HG02610 (cell line): Measurements from ENCODE around the gene ADAMTSL2.

Source experiments
- ATAC-seq: cut with Tn5 transposase; IDR thresholded peaks from one replicate; pipeline ENCODE4 v1.9.1; 2021; ENCODE audit warnings: mild to moderate bottlenecking, moderate library complexity; ENCODE audit not compliant: unreplicated experiment

Gene ADAMTSL2

DNA sequence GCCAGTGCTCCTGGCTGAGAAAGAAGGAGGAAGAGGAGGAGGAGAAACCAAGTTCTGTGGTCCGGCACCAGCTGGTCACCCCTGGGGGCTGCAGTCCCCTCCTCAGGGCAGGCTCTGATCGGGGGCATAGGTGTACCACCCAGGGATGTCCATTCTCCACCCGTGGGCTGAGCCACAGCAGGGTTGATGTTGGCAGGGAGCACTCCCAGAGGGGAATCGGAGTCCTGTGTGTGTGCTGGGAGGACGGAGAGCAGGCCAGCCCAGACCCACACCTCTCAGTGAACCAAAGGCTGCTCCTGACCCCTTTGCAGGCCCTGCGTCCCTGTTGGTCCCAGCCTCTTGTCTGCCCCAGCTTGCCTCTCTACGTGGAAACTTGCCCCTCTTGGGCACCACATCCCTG is 4.6 kb upstream of the ADAMTSL2 start:
- ATAC-seq: no peak

- no peak for ATAC-seq
Measured at GRCh38 chr9:133531293-133531692, 3.2 kb upstream of the ADAMTSL2 start.

GRCh38 chr9:133532937-133533668 is 1.4 kb upstream of the ADAMTSL2 start:
- ATAC-seq: no peak

GRCh38 chr9:133533857-133534256 is 647 bp upstream of the ADAMTSL2 start:
- ATAC-seq: no peak

DNA sequence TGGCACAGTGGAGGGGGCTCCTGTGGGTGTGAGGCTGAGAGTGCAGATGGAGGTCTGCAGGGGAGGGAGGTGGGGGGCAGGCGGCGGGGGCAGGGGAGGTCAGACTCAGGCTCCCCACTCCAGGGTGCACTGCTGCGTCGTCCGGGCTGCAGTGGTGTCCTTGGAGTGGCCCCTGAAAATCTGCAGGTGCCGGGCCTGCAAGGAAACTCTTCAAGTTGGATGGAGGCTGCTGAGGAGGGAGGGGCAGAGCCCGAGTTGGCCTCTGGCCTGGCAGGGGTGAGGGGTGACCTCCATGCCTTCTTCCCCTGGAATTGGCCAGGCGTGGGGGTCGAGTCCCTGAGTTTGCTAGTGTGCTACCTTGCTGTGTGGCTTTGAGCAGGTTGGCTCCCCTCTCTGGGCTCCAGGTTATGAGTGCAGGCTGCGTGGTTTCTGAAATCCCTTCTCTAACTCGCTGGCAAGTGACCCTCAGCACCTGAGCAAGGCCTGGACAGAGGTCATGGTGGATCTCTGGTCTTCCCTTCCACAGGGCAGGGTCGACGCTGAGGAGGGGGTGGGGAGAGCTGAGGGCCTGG is 888 bp downstream of the ADAMTSL2 start:
- no peak for ATAC-seq

DNA sequence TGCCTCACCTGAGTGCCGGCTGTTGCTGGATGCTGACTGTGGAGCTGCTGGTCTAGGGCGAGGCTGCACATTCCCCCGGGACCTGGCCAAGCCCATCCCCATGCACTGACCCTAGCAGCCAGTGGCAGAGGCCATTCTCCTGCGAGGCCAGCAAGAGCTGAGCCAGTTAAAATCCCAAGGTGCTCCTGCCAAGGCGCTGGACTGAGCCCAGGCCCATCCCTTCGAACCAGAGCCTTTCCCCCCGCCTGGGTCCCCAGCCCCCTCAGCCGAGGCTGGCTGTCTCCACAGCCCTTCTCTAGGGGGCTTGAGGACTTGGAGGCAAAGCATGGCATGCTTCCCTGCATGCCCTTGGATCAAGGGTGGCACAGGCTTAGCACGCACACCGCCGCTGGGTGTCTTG is 1.6 kb downstream of the ADAMTSL2 start:
- no peak for ATAC-seq

GRCh38 chr9:133536536-133536935 is 2.0 kb downstream of the ADAMTSL2 start:
- no peak for ATAC-seq

GRCh38 chr9:133537257-133537656 is 2.8 kb downstream of the ADAMTSL2 start:
- ATAC-seq: no peak

GRCh38 chr9:133538176-133538575 is 3.7 kb downstream of the ADAMTSL2 start:
- ATAC-seq: no peak

GRCh38 chr9:133538851-133539833 is 4.6 kb downstream of the ADAMTSL2 start:
- no peak for ATAC-seq

DNA sequence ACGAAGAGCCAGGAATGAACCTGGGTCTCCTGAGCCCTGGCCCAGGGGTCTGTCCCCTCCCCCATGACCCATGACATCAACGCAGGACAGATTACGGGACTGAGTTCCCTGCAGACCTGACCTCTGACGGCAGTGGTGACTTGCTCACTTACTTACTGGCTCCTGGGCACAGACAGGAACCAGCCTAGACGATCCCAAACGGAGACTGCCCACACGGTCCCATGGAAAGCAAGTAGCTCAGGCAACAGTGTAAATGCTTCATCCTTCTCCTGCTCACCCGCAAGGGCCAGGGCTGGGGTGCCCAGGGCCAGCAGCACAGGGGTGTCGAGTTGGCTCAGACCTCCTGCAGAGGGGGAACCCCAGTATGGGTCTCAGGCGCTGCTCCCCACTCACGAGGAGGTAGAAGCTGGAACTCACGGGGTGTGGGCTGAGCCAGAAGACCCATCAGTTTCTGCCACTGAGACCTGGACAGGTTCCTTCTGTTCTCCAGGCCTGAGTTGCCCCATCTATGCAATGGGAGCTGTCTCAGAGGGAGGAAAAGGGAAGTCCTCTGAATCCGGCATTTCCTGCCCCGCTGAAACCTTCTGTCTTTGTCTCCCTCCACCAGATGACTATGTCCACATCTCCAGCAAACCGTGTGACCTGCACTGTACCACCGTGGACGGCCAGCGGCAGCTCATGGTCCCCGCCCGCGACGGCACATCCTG is 5.6 kb downstream of the ADAMTSL2 start:
- no peak for ATAC-seq

DNA sequence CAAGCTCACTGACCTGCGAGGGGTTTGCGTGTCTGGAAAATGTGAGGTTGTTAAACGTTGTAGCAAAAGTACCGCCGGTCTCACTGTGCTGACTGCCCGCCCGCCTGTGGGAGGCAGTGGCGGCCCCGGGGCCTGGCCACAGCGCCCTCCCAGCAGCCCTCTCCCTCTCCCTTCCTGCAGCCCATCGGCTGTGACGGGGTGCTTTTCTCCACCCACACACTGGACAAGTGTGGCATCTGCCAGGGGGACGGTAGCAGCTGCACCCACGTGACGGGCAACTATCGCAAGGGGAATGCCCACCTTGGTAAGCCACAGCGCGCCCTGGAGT is 6.2 kb downstream of the ADAMTSL2 start:
- ATAC-seq: no peak

- no peak for ATAC-seq
Measured at GRCh38 chr9:133542002-133542401, 7.5 kb downstream of the ADAMTSL2 start.

- no peak for ATAC-seq
Measured at GRCh38 chr9:133543772-133544467, 9.4 kb downstream of the ADAMTSL2 start.

- no peak for ATAC-seq
Measured at GRCh38 chr9:133545494-133546286, 11.2 kb downstream of the ADAMTSL2 start.

DNA sequence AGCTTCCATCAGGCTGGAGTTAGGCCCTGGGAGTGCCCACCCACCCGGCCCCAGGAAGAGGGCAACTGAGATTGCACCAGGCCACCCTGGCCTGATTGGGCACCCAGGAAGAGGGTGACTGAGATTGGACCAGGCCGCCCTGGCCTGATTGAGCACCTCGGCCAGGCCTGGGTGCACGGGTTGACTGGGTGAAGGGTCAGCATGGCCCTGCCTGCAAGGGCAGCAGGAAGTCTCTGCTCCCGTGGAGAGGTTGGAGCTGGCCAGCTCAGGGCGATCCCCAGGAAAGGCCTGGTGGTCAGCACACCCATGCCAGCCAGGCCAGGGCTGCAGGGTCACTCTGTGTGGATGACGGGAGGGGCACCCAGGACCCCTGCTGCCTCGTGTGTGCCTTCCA is 11.8 kb downstream of the ADAMTSL2 start:
- no peak for ATAC-seq

- no peak for ATAC-seq
Measured at GRCh38 chr9:133547116-133547515, 12.6 kb downstream of the ADAMTSL2 start.

- ATAC-seq: no peak
Measured at GRCh38 chr9:133551446-133551845, 16.9 kb downstream of the ADAMTSL2 start.

DNA sequence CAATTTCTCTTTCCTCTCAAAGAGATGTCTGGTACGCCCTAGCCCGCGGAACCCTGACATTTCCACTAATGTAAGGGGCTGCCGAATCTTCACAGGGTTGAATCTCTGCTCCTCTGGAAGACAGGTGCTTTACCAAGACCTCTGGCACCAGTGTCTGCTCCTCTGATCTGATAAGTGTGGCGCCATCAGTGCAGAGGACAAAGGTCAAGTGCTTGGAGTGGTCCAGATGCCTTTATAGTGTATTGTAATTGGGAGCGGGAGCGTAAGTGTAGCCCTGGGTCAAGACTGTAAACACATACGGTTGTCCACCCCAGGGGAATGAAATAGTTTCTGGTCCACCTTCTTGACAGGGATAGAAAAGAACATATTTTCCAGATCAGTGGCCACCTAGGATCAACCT is 17.7 kb downstream of the ADAMTSL2 start:
- no peak for ATAC-seq

DNA sequence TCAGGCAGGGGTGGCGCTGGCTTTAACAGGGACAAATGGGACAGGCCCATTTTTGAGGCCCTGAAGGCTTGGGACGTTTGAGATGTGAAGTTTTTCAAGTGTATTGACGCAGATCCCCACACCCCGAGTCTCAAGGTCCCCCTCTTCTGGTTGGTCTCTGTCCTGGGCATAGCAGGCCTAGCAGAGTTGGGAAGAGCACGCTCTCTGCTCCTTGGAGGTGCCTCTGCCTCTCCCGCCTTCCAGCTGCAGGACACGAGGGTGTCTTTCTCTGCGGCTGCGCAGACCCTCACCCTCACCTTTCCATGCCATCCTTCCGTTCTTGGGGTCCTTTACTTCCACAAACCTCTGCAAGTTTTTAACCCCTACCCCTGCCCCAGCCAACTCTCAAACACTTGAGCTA is 18.6 kb downstream of the ADAMTSL2 start:
- ATAC-seq: no peak
